G401.6 (cell line): ENCODE measurements around the gene RPL23.

Experiments used
- FAIRE-seq: peaks from 2 replicates; lab custom pipeline; 2012; peaks lifted over from hg19 to GRCh38; lab: Jason Lieb, UNC

Gene RPL23

DNA sequence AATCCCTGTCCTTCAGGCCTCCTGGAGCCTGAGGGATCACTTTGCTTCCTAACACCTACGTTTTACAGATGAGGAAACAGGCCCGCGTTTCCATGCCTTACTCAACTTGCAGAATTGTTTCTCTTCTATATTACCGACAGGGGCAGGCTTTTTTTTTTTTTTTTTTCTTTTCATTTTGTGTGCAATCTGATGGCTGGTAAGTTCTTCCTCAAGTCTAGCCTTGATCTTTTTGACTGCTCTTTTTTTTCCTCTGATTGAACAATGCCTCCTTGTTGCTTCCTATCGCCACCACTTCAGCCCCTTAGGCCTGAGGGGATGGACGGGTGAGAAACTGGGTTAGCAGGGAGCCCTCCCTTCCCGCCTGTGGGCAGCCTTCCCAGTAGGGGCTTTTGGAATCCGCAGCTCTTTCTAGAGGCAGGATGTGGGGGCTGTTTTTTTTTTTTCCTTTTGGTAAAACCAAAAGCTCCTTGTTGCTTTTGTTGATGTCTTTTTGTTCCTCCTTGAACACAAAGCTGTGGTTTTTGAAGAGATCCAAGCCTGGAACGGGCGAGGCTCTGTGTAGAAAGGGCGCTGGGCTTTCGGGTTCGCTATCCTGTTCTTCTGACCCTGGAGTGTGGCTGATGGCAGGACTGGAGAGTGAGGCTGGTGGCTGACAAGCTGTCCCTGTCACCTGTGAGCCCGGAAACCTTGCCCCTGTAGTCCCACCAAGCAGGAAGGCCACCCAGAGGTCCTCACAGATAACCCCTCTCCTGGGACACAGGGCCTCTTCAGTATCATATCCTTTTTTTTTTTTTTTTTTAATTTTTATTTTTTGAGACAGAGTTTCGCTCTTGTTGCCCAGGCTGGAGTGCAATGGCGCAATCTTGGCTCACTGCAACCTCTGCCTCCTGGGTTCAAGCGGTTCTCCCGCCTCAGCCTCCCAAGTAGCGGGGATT lies 30.3 kb upstream of the RPL23 start:
- peak; percentile 75 for FAIRE-seq

DNA sequence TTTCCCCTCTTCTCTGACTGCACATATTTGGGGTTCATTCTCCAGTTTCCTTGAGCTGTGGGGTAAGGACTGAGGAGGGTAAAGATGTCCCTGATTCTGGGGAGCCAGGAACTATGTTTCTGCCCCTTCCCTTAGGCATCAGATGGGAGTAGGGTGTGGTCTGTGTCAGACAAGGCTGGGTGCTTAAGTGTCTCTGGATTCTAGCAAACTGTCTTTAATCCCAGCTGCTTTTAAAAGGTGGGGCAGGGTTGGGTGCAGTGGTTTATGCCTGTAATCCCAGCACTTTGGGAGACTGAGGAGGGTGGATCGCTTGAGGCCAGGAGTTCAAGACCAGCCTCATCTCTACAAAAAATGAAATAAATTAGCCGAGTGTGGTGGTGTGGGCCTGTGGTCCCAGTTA lies 29.3 kb upstream of the RPL23 start:
- FAIRE-seq, result no peak

DNA sequence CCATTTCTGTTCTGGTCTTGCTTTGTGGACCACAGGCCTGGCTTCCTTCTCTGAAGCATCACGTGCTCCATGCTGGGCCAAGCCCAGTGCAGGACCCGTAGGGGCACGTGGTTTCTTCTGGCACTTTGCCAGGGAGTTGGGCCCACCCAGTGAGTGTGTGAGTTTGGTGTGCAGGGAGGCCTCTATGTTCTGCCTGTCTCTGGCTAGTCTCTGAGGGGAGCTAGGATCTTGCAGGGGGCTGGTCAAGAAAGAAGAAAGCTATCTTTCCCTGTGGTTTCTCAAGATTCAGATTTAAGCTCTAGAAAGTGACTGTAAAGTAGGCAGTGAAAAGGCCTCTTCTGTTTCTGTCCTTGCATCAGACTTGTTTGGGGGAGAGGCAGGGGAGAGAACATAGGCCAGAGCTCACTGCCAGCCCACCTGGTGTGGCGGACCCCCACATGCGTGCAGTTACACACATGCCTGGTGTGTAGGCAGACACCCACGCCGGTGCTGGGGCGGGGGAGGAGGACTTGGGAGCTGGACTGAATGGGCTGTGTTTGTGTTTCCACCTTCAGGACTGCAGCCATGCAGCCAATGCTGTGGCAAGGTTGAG lies 28.2 kb upstream of the RPL23 start:
- no peak for FAIRE-seq

DNA sequence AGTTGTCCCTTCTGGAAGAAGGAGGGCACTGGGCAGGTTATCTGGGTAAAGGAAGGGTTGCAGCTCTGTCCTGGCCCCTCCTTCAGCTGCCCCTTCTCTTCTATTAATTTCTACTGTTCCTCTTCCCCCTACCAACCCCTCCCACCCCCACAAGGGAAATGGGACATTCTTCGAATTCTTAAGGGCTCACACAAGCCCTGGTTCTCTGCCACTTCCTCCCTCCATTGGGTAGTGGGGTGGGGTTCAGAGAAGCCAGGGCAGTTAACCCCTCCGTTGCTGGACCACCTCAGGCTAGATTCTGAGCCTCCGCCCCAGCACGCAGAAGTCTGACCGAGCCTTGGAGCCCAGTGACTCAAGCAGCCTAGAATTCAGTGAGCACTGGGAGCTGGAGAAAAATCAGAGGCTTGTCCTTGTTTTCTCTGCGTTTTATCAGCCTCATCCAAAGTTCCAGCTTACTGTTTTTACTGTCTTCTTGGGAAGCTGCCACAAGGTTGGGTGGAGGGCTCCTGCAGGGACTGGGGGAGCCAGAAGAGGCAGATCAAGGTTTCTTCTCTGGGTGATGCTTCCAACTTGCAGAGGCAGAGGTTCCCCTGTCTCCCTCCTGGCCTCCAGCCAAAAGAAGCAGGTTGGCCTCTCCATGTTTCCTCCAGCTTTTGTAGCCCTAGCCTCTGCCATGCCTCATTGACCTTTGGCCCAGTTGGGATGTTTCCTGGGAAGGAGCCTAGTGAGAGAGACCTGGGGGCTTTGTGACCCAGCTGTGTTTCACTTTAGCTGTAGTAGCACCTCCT lies 26.6 kb upstream of the RPL23 start:
- peak; percentile 95 for FAIRE-seq

DNA sequence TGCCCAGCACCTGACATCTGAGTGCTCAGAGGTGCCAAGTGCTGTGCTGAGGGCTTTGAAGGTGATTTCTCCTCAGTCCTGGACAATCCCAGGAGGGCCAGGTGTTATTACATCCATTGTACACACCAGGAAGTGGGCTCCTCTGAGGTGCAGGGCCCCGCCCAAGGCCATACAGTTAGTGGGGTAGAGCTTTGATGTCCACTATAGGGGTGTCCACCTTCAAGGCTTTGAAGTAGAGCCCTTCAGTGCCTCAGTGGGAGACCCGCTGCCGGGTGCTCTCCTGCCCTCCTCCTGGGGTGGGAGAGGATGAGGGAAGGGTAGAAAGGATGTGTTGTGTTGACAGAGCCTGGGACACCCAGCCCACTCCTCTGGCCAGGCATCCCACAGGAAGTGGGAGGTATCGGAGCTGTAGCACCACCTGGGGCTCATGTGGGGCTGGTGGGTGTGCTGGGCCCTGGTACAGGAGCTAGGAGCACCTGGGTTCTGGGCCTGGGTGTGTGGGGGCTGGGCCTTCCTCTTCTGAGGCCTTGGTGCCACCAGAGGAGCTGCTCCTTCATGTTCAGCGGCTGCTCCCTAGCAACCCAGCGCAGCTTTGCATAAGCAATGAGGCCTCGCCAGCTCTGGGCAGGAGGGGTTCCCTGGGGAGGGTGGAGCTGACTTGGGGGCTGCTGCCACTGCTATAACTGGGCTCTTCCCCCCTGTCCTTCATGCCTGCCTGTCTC lies 23.8 kb upstream of the RPL23 start:
- FAIRE-seq, result no peak

DNA sequence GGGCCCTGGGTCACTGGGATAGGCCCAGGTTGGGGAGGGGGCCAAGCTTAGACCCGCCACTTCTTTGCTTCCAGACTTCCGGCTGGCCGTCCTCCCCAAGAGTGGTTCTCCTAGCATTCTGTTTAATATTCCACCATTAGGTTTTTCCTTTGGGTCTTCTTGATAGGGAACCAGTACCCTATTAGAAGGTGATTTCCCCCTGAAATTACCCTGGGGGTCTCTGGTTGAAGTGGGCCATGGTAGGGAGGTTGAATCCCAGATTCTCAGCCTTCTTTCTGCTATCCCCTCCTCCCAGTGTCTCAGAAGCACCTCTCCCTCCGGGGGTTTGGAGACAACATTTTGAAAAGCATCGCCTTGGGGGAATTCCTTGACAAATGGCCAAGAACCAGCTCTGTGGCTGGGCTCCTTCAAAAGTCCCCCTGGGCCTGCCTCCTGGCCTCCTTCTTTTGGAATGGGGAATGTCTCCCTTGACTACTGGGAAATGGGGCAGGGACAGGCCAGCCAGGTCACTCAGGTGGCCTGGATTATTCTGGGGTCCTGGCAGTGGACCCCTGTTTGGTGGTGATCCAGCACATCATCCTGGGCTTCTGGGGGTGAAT lies 22.1 kb upstream of the RPL23 start:
- no peak for FAIRE-seq

DNA sequence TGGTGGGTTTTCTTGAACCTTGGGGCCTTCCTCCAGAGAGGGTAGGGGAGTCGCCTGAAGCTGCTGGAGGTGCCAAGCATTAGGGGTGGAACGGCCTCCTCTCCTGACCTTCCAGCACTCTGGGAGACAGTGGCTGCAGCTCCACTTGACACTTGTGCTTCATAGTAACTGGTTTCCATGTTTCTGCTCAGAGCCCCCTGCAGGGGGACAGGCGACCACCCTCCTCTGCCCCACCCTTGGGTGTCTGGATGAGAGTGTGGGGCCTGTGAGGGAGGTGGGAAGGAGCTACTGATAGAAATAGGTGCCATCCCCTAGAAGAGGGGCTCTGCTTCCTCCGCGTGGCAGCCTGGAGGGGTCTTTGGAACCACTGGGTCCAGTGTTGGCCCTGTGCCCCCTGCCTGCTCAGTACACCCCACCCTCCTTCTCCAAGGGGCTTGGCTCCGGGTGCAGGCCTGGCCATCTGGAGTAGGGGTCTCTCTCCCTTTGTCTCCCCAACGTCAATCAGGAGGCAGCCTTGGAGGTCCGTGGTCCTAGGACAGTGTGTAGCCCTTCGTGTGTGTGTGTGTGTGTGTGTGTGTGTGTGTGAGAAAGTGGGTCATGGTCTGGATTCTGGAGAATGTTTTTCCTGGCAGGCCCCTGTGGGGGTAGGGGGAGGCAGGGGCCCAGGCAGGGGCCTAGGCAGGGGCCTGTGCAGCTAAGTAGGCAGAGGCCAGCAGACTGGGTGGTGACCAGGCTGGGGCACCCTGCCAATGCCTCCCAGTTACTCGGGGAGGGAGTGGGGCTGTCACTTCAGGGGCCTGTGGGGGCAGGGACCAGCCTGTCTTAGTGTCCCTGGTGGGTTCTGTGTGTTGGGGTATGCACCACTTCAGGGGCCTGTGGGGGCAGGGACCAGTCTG lies 21.2 kb upstream of the RPL23 start:
- no peak for FAIRE-seq

DNA sequence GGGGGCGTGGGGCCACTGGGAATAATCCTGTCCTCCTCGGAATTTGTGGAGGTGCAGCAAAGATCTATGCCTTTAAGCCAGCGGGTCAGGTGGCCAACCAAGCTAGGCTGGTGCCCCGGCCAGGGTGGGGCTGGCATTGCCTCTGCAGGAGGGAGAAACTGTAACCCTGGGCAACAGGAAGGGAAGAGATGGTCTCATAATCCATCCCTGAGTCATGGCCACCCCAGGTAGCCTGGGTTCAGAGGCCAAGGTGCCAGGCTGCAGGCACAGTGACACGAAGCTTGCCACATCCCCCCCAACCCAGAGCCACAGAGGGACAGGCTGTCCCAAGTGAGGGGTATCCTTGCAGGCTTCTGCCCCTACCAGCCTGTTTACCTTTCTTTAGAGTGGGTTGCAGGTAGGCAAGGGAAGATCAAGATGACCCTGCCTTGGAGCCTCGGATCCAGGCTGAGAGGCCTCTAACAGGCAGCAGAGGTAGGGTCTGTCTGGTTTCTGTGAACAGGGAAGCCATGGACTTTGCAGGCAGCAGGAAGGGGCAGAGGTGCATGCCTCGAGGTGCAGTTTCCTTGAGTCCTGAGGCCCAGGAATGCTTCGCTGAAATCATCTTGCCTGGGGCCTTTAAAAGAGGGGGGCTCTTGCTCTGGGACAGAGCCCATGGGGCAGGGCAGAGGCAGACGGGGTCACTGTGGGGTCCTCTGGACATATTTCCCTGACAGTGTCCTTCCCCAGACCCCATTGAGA lies 20.3 kb upstream of the RPL23 start:
- FAIRE-seq, result no peak

DNA sequence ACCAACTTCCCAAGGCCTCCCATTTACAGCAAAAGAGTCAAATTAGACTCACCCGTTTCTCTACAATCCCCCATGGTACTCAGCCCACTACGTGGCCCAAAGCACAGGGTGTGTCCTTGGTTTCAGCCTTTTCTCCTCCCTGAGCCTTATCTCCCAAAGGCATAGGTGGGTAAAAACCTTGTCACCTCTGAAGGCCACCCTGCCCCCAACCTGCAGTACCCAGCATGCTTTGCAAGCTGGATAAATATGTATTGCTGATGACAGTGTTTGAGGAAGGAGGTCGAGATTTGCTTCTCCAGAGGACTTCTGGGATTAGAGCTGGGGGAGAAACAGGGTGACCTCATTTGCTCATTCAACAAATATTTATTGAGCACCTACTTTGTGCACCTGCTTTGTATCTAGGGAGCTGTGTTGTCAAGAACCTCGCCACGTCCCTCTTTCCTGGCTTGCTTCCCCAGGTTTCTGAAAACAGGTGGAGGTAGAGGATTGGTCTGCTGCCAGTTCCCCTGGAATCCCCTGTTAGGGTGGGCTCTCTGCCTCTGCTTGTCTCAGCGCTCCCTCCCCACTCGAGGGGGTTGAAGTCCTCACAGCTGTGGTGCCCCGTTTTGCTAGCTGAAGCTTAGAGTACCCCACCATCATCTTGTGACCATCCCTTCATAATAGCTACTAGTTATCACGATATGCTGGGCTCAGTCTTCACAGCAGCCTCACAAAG lies 19.3 kb upstream of the RPL23 start:
- no peak for FAIRE-seq

DNA sequence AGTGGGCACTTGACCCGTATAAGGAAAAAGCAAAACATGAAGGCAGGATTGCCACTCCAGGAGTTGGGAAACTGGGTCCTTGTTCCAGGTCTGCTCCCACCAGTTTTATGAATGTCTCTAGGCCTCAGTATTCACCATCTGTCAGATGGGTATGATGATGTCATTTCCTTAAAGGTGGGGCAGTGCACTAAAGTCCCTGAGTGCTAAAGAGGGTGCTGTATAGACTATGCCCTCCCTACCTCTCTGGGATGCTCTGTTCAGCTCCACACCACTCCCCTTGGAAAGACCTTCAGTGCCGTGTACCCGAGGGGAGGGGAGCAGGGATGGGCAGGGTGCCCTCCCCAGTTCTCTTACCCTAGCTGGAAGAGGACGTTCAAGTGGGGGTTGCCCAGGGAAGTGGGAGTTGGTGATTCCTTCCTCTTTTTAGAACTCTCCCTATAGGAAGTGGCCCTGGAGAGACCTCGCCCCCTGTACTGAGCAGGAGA lies 18.5 kb upstream of the RPL23 start:
- no peak for FAIRE-seq

DNA sequence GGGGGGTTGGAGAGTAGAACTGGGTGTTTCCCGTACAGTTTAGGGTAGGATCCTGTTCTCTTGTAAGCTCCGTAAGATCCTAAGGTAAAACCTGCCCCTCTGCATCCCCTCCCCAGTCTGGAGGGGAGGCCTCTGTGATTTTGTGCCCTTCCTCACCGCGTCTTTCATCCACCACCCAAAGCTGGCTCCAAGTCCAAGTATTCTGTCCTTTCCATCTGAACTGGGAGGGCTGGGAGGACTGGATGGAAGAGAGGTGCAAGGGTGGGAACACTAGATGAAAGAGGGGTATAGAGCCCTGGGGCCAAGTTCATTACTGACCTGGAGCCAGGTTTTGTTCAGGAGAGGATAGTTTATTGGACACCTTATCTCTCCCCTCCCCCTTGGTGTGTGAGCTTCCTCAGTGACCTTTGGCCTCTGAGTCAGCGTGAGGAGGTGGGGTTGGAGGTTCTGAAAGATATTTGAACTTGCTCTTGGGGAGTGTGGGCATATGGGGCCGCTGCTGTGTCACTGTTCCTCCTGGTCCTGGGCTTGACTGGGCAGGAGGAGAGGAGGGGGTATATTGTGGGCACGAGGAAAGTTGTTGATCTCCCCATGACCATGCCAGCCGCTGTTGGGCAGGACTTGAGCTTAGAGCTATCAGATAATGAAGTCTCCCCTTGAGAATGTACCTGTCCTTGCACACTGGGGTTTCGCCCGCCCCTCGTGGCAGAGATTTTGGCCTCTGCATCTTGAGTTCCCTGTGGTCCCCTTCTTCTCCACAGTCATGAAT lies 17.9 kb upstream of the RPL23 start:
- no peak for FAIRE-seq

DNA sequence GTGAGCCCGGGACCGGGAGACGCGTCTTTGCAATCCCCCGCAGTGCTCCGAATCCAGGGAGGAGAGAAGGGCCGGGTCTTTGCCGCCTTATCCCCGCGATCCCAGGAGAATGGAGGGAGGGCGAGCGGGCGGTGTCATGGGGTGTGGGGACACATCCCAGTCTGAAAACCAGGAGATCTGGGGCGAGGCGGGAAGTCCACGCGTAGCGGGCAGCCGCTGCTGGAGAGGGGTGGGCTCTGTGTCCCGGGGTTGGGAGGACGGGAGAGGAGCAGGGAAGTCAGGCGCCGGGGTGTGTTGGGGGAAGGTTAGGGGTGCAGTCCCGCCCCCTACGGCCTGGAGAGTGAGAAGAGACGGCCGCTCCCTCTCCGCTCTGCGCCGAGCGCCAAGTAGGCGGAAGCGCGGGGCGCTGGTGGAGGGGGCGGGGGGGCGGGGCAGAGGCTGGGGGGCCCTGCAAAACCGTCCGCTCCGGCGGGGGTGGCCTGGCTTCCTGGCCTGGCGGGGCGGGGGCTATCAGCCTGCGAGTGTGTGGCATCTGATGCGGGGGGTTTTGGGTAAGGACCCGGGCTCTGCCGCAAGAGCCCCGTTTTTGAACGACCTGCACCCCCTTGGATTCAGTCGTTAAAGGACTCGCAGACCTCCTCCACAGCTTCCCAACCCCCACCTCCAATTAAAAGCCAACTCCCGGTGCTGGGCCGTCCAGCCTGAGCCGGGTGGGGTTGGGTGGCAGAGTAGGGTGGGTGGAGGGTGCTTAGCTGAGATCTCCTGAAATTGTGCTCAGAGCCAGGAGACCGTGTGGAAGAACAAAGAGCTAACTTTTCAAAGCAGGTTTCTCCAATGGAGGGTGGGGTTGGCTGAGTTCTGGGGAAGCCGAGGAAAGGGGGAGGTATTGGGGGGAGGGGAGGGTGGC lies 17.0 kb upstream of the RPL23 start:
- FAIRE-seq, result no peak

DNA sequence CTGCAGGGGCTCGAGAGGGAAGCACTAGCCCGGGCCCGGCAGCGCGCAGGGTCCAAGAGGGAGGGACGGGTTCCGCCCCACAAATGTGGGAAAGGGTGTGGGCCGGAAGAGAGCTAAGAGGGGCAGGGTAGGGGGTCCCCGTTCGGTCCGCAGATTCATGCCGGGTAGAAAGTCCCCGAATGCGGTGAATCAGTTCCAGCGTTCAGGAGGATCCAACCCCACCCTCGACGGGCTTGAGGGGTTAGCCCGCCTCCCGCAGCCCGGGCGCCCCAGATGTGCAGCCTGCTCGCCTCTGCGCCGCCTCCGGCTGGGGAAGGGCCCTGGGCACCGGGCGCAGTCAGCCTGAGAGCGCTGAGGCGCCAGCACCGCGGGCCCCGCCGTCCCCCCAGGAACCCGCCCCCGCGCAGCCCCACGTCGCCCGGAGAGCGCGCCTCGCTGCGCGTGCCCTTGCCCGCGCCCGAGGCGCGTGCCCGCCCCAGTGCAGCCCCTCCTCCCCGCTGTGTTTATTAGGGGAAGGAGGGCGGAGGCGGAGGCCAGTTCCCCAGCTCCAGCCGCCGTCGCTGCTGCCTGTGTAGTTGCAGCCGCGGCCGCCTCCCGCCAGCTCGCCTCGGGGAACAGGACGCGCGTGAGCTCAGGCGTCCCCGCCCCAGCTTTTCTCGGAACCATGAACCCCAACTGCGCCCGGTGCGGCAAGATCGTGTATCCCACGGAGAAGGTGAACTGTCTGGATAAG lies 16.2 kb upstream of the RPL23 start, which contains the start of gene LASP1:
LASP1 (plus strand) TSS at position 533 of the 733 bp plus-strand sequence; CDS start at position 665, 132 bp downstream.
- no peak for FAIRE-seq

DNA sequence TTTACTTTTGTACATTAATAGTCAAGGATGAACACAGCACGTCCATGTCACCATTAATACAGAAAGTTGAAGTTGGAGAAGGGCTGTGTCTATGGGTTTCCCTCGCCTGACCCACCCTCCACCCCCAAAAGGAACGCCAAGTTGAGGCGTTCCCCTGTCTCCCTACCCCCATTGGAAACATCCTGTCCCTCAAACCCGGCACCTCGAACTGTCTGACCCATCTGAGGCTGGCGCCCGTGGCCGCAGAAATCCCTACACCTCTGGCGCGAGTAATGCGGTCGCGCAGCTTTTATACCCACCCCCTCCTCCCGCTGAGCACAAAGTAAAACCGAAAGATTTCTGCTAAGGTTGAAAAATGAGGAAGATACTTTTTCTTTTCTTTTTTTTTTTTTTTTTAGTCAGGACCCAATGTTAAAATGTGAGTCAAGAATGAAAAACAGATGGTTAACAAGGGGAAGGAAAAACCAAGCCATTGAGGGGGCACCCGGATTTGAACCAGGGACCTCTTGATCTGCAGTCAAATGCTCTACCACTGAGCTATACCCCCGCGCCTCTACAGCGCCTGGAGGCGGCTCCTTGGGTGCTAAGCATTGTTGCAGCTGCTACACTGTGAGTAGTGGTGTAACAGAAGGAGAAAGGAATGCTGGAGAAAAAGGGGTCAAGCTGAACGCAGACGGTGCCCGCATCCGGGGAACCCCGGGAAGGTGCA lies 15.4 kb upstream of the RPL23 start:
- FAIRE-seq, result peak; percentile 33

DNA sequence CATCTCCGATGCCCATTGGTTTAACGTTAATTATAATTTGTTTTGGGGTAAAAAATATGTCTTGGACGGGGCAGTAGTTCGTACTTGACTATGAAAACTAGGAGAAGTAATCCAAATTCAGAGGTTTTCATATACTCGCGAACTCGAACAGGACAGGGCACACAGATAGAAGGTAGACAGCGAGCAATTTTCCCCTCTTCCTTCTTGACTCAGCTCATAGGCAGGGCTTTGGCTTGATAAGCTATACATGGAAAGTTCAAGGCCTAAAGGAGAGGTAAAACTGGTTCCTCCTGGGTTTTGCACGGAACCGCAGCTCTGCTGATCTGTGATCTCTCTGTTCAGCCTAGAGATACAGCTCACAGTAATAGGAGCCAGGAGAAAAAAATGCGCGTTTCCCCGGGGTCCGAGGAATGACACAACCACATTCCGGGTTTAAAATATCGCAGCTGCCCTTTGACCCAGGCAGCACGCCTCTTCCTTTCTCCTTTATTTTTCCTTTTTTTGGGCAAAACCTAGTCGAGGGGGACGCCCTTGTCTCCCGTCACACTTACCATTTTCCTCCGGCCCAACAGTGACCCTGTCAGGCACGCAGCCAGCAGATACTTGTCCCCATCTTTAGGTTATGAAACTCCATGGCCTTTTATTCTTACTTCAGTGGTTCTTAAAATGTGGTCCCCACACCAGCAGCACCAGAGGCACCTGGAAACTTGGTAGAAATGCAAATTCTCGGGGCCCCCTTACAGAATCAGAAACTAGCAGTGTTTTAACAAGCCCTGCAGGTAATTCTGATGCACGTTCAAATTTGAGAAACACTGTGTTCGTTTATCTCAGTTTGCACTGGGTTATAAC lies 14.7 kb upstream of the RPL23 start:
- FAIRE-seq, result no peak
